Activated CD8-positive, alpha-beta memory T cell treated with anti-CD3 and anti-CD28 coated beads for 36 hours (primary cell): ENCODE results near the gene SND1. TPM values are rescaled to one million over a fixed set of nuclear protein-coding genes. Genes with fewer than 3 reads are reported as not detected.

Experiments
- CTCF ChIA-PET: fragments of 350-600 bp; sonication (Branson Sonifier 250); formaldehyde crosslinking; loops from one replicate; lab custom pipeline; 2021; ENCODE audit warnings: antibody characterized with exemption; lab: Charles Lee
- POLR2A ChIA-PET: fragments of 350-600 bp; sonication (Branson Sonifier 250); formaldehyde crosslinking; loops from one replicate; lab custom pipeline; 2021; ENCODE audit warnings: antibody characterized with exemption; lab: Charles Lee
- total RNA-seq, 2 experiments: library from RNA; stranded (reverse); gene quantifications; one replicate each; pipeline ENCODE4 v1.2.3, GENCODE V29; 2021

Gene SND1
- total RNA-seq, 2 experiments from 2014 or later: 203 to 219 TPM

GRCh38 chr7:128071376-128071775 is 419.4 kb downstream of the SND1 start:
- POLR2A ChIA-PET: no interaction called here
- CTCF ChIA-PET: no interaction called here

- CTCF ChIA-PET: no interaction called here
Observed at GRCh38 chr7:128071801-128072200, 419.8 kb downstream of the SND1 start.

GRCh38 chr7:128073671-128074310 is 421.8 kb downstream of the SND1 start:
- ChIA-PET CTCF (no interaction called here), POLR2A (no interaction called here)

More at GRCh38 chr7:128071801-128072200, 419.8 kb downstream of the SND1 start:
- POLR2A ChIA-PET: no interaction called here

GRCh38 chr7:128074336-128074735 is 422.3 kb downstream of the SND1 start:
- CTCF ChIA-PET: no interaction called here
- POLR2A ChIA-PET: no interaction called here

GRCh38 chr7:128074736-128075135 is 422.7 kb downstream of the SND1 start:
- ChIA-PET CTCF (no interaction called here), POLR2A (no interaction called here)

GRCh38 chr7:128075242-128076095 is 423.5 kb downstream of the SND1 start:
- CTCF ChIA-PET: no interaction called here
- POLR2A ChIA-PET: no interaction called here

GRCh38 chr7:128076196-128076795 is 424.3 kb downstream of the SND1 start:
- ChIA-PET POLR2A (no interaction called here), CTCF (no interaction called here)

- CTCF ChIA-PET: no interaction called here
- POLR2A ChIA-PET: no interaction called here
Observed at GRCh38 chr7:128076796-128077271, 424.8 kb downstream of the SND1 start.

GRCh38 chr7:128078309-128078708 is 426.3 kb downstream of the SND1 start:
- ChIA-PET POLR2A (no interaction called here), CTCF (no interaction called here)

GRCh38 chr7:128080169-128080568 is 428.2 kb downstream of the SND1 start:
- CTCF ChIA-PET: interaction anchor here (1.0 kb wide), 1 partner anchor 8 kb away, joined by 4 read pairs; no protein-coding TSS in a partner anchor
- POLR2A ChIA-PET: no interaction called here

GRCh38 chr7:128081351-128081750 is 429.4 kb downstream of the SND1 start:
- ChIA-PET POLR2A (no interaction called here), CTCF (interaction anchor here (1.0 kb wide), 1 partner anchor 8 kb away, joined by 3 read pairs; no protein-coding TSS in a partner anchor)

- POLR2A ChIA-PET: no interaction called here
- CTCF ChIA-PET: interaction anchor here (1.0 kb wide), 1 partner anchor 8 kb away, joined by 3 read pairs; no protein-coding TSS in a partner anchor
Observed at GRCh38 chr7:128081808-128082207, 429.8 kb downstream of the SND1 start.

GRCh38 chr7:128082431-128082830 is 430.4 kb downstream of the SND1 start:
- ChIA-PET POLR2A (no interaction called here), CTCF (interaction anchor here (2.7 kb wide), 1 partner anchor 53 kb away, joined by 7 read pairs; no protein-coding TSS in a partner anchor)

GRCh38 chr7:128084896-128085608 is 433.1 kb downstream of the SND1 start:
- CTCF ChIA-PET: interaction anchor here (2.7 kb wide), 1 partner anchor 51 kb away, joined by 7 read pairs; no protein-coding TSS in a partner anchor

GRCh38 chr7:128090492-128090891 is 438.5 kb downstream of the SND1 start:
- CTCF ChIA-PET: interaction anchor here (1.4 kb wide), 1 partner anchor 119 kb away, joined by 3 read pairs; no protein-coding TSS in a partner anchor
- POLR2A ChIA-PET: no interaction called here

More at GRCh38 chr7:128084896-128085608, 433.1 kb downstream of the SND1 start:
- POLR2A ChIA-PET: no interaction called here

GRCh38 chr7:128091106-128091505 is 439.1 kb downstream of the SND1 start:
- ChIA-PET CTCF (interaction anchor here (1.4 kb wide), 1 partner anchor 119 kb away, joined by 3 read pairs; no protein-coding TSS in a partner anchor), POLR2A (no interaction called here)

GRCh38 chr7:128092221-128092620 is 440.2 kb downstream of the SND1 start:
- ChIA-PET CTCF (no interaction called here), POLR2A (no interaction called here)

- ChIA-PET POLR2A (no interaction called here), CTCF (no interaction called here)
Observed at GRCh38 chr7:128093614-128094570, 441.9 kb downstream of the SND1 start.
